Lower leg skin (tissue), 4 donors: Measurements from ENCODE around the gene LYAR. TPM values are rescaled to one million over a fixed set of nuclear protein-coding genes. Genes with fewer than 3 reads are reported as not detected.
A peak's percentile ranks its signal among the peaks of the same experiment; 100 is the strongest.

Experiments
- DNase-seq, 2 donors: peaks; one replicate each; pipeline ENCODE4 v3.0.0-alpha.2; 2019; ENCODE audit warnings: low spot score in 2 of 2
- H3K4me3 ChIP-seq: fragments of 200-600 bp; sonication (generic); 2 replicates; pipeline ENCODE4 v1.5.1; 2017; ENCODE audit warnings: mild to moderate bottlenecking, low read depth; ENCODE audit not compliant: poor library complexity, severe bottlenecking
- CTCF ChIP-seq, 3 donors: fragments of 450-650 bp; IDR thresholded peaks; one replicate each; pipeline ENCODE4 v1.5.1; 2016; ENCODE audit warnings: antibody characterized with exemption in 3 of 3, mild to moderate bottlenecking in 3 of 3, moderate library complexity in 2 of 3
- POLR2A ChIP-seq, 2 donors: fragments of 450-650 bp; IDR thresholded peaks; one replicate each; pipeline ENCODE4 v1.6.1; 2016 to 2017; ENCODE audit warnings: antibody characterized with exemption in 2 of 2, mild to moderate bottlenecking in 1 of 2, moderate library complexity in 1 of 2
- WGBS, 2 donors: methylation state at CpG; one replicate each; pipeline ENCODE4 v1.1.5; 2018; 5-methylcytosine and 5-hydroxymethylcytosine counted together
- intact Hi-C: fragments of 100-400 bp; cut with DNase I; formaldehyde crosslinking; loops from one replicate; pipeline ENCODE4 v1.15.0; 2023; ENCODE audit warnings: low total_unique reads
- total RNA-seq, 4 donors: library from RNA; depleted of rRNA; stranded (reverse); fragments of >200 nt; gene quantifications; one replicate each; pipeline ENCODE4 v1.1.0, GENCODE V29; 2016

LYAR gene
- total RNA-seq, 4 donors from 2014 or later, result 5.9 to 13.2 (median 10.0) TPM

GRCh38 chr4:4327652-4328121 is 37.7 kb upstream of the LYAR start:
- intact Hi-C loops, result no loop called here
- peak in 1 of 2 donors; percentile 77 for DNase-seq
- no peak for TF ChIP-seq POLR2A (IDR thresholded peaks at IDR 0.05)
- no peak for TF ChIP-seq CTCF (IDR thresholded peaks at IDR 0.05)
- WGBS, 2 donors, result 37 to 48% methylated on average over 22 of the region's 22 CpGs
- H3K4me3 ChIP-seq, result no peak overlapping the region

GRCh38 chr4:4326166-4326565 is 36.2 kb upstream of the LYAR start:
- peak in 1 of 2 donors; percentile 70 for DNase-seq
- TF ChIP-seq POLR2A (IDR thresholded peaks at IDR 0.05), result no peak
- 88 to 98% methylated on average over 4 of the region's 4 CpGs for WGBS, 2 donors
- H3K4me3 ChIP-seq, result no peak overlapping the region
- intact Hi-C loops, result no loop called here

- H3K4me3 ChIP-seq, result no peak overlapping the region
- 93 to 99% methylated on average over 5 of the region's 5 CpGs for WGBS, 2 donors
- DNase-seq, result no peak
- no peak for TF ChIP-seq CTCF (IDR thresholded peaks at IDR 0.05)
- TF ChIP-seq POLR2A (IDR thresholded peaks at IDR 0.05), result no peak
- intact Hi-C loops, result no loop called here
Observed at GRCh38 chr4:4325321-4325720, 35.4 kb upstream of the LYAR start.

GRCh38 chr4:4323705-4324534 is 34.0 kb upstream of the LYAR start:
- intact Hi-C loops, result no loop called here
- WGBS, 2 donors, result 55 to 56% methylated on average over 10 of the region's 10 CpGs
- TF ChIP-seq CTCF (IDR thresholded peaks at IDR 0.05), result no peak
- no peak for TF ChIP-seq POLR2A (IDR thresholded peaks at IDR 0.05)
- DNase-seq, result peak in 1 of 2 donors; percentile 45
- H3K4me3 ChIP-seq, result no peak overlapping the region

- TF ChIP-seq CTCF (IDR thresholded peaks at IDR 0.05), result no peak
- TF ChIP-seq POLR2A (IDR thresholded peaks at IDR 0.05), result no peak
- WGBS, 2 donors, result 84 to 90% methylated on average over 18 of the region's 18 CpGs
- intact Hi-C loops, result no loop called here
Observed at GRCh38 chr4:4321951-4322688, 32.2 kb upstream of the LYAR start.

More at GRCh38 chr4:4321951-4322688, 32.2 kb upstream of the LYAR start:
- DNase-seq, result no peak
- H3K4me3 ChIP-seq, result no peak overlapping the region
